ENCODE measurements around the gene ZC3H6.
"Not testable (repeated sequence)": the region's sequence is repeated elsewhere in the genome, so short reads cannot be mapped to it uniquely, and the experiment has no call there.

The ZC3H6 gene

GRCh38 chr2:112277596-112278220 lies 2.3 kb downstream of the ZC3H6 start:
- no peak for DNase-seq (ENCODE audit: low read depth in 2 of 2, low spot score in 1 of 2)

- not testable (repeated sequence) for DNase-seq (ENCODE audit: low read depth in 2 of 2, low spot score in 1 of 2)
Measured at GRCh38 chr2:112282066-112282465, 6.7 kb downstream of the ZC3H6 start.

GRCh38 chr2:112283535-112283934 lies 8.1 kb downstream of the ZC3H6 start:
- DNase-seq (ENCODE audit: low read depth in 2 of 2, low spot score in 1 of 2): not testable (repeated sequence)

GRCh38 chr2:112290088-112290487 lies 14.7 kb downstream of the ZC3H6 start:
- DNase-seq (ENCODE audit: low read depth in 2 of 2, low spot score in 1 of 2): no peak

GRCh38 chr2:112290648-112291047 lies 15.3 kb downstream of the ZC3H6 start:
- DNase-seq (ENCODE audit: low read depth in 2 of 2, low spot score in 1 of 2): no peak

GRCh38 chr2:112293636-112294401 lies 18.4 kb downstream of the ZC3H6 start:
- DNase-seq (ENCODE audit: low read depth in 2 of 2, low spot score in 1 of 2): no peak

GRCh38 chr2:112295407-112296078 lies 20.1 kb downstream of the ZC3H6 start:
- no peak for DNase-seq (ENCODE audit: low read depth in 2 of 2, low spot score in 1 of 2)

- DNase-seq (ENCODE audit: low read depth in 2 of 2, low spot score in 1 of 2): no peak
Measured at GRCh38 chr2:112296407-112296806, 21.0 kb downstream of the ZC3H6 start.

GRCh38 chr2:112301171-112301584 lies 25.8 kb downstream of the ZC3H6 start:
- no peak for DNase-seq (ENCODE audit: low read depth in 2 of 2, low spot score in 1 of 2)

GRCh38 chr2:112301973-112302372 lies 26.6 kb downstream of the ZC3H6 start:
- no peak for DNase-seq (ENCODE audit: low read depth in 2 of 2, low spot score in 1 of 2)

- DNase-seq (ENCODE audit: low read depth in 2 of 2, low spot score in 1 of 2): no peak
Measured at GRCh38 chr2:112304298-112304941, 29.0 kb downstream of the ZC3H6 start.

- DNase-seq (ENCODE audit: low read depth in 2 of 2, low spot score in 1 of 2): no peak
Measured at GRCh38 chr2:112305132-112305531, 29.7 kb downstream of the ZC3H6 start.

- DNase-seq (ENCODE audit: low read depth in 2 of 2, low spot score in 1 of 2): no peak
Measured at GRCh38 chr2:112310906-112311305, 35.5 kb downstream of the ZC3H6 start.

- no peak for DNase-seq (ENCODE audit: low read depth in 2 of 2, low spot score in 1 of 2)
Measured at GRCh38 chr2:112311932-112312331, 36.5 kb downstream of the ZC3H6 start.

GRCh38 chr2:112312821-112313220 lies 37.4 kb downstream of the ZC3H6 start:
- DNase-seq (ENCODE audit: low read depth in 2 of 2, low spot score in 1 of 2): no peak

GRCh38 chr2:112314856-112315255 lies 39.5 kb downstream of the ZC3H6 start:
- no peak for DNase-seq (ENCODE audit: low read depth in 2 of 2, low spot score in 1 of 2)

- no peak for DNase-seq (ENCODE audit: low read depth in 2 of 2, low spot score in 1 of 2)
Measured at GRCh38 chr2:112317303-112318158, 42.1 kb downstream of the ZC3H6 start.

- no peak for DNase-seq (ENCODE audit: low read depth in 2 of 2, low spot score in 1 of 2)
Measured at GRCh38 chr2:112318515-112318914, 43.1 kb downstream of the ZC3H6 start.

- DNase-seq (ENCODE audit: low read depth in 2 of 2, low spot score in 1 of 2): no peak
Measured at GRCh38 chr2:112321375-112322320, 46.3 kb downstream of the ZC3H6 start.

- DNase-seq (ENCODE audit: low read depth in 2 of 2, low spot score in 1 of 2): no peak
Measured at GRCh38 chr2:112322919-112323318, 47.5 kb downstream of the ZC3H6 start.

Data from stimulated activated CD8-positive, alpha-beta memory T cell treated with anti-CD3 and anti-CD28 coated beads, Interleukin-4, amount 100 ng/mL, for 1 hour (primary cell).